HUES64 (cell line): ENCODE measurements around the gene MYO7B.

Source experiments
- H3K27ac ChIP-seq: 2 replicates; pipeline ENCODE4 v1.7.0; 2013; ENCODE audit warnings: low read depth, low read length, inconsistent platforms
- H3K27me3 ChIP-seq: 2 replicates; pipeline ENCODE4 v1.6.1; 2013; ENCODE audit warnings: mild to moderate bottlenecking, low read length; ENCODE audit not compliant: insufficient read depth
- H3K36me3 ChIP-seq: 2 replicates; pipeline ENCODE4 v1.6.1; 2013; ENCODE audit warnings: mild to moderate bottlenecking, low read length; ENCODE audit not compliant: insufficient read depth
- H3K4me1 ChIP-seq: 2 replicates; pipeline ENCODE4 v1.6.1; 2013; ENCODE audit warnings: mild to moderate bottlenecking, low read length, moderate library complexity; ENCODE audit not compliant: insufficient read depth
- H3K4me3 ChIP-seq: 2 replicates; pipeline ENCODE4 v1.5.1; 2013; ENCODE audit warnings: mild to moderate bottlenecking, low read length, moderate library complexity
- H3K9ac ChIP-seq: 2 replicates; pipeline ENCODE4 v1.6.1; 2013; ENCODE audit warnings: mild to moderate bottlenecking, low read depth, low read length
- H3K9me3 ChIP-seq: 2 replicates; pipeline ENCODE4 v1.6.1; 2013; ENCODE audit warnings: low read depth, low read length; ENCODE audit not compliant: insufficient read depth
- WGBS: fragments of 150-250, 120-280 bp; methylation state at CpG from one replicate; pipeline ENCODE4 v1.1.7; 2013; ENCODE audit warnings: missing lambda C conversion rate; 5-methylcytosine and 5-hydroxymethylcytosine counted together

Gene MYO7B

GRCh38 chr2:127639111-127639474, 103.6 kb downstream of the MYO7B start:
- WGBS = 94% methylated on average over 13 of the region's 13 CpGs
- no peak overlapping the region for H3K27ac ChIP-seq
- no peaks in the 10 kb centered on the region for H3K27me3 ChIP-seq
- no peaks in the 10 kb centered on the region for H3K36me3 ChIP-seq
- H3K4me1 ChIP-seq = peaks cover 11% of the 10 kb centered on the region
- no peaks in the 10 kb centered on the region for H3K9me3 ChIP-seq
- H3K4me3 ChIP-seq = no peak overlapping the region
- H3K9ac ChIP-seq = no peak overlapping the region

GRCh38 chr2:127640082-127641072, 104.9 kb downstream of the MYO7B start:
- no peak overlapping the region for H3K9ac ChIP-seq

GRCh38 chr2:127641133-127641532, 105.7 kb downstream of the MYO7B start:
- Histone ChIP-seq H3K9me3 (no peaks in the 10 kb centered on the region), H3K9ac (no peak overlapping the region), H3K27ac (no peak overlapping the region), H3K27me3 (no peaks in the 10 kb centered on the region), H3K36me3 (no peaks in the 10 kb centered on the region), H3K4me3 (no peak overlapping the region), H3K4me1 (peaks cover 11% of the 10 kb centered on the region)
- WGBS = 94% methylated on average over 6 of the region's 6 CpGs

More at GRCh38 chr2:127640082-127641072, 104.9 kb downstream of the MYO7B start:
- Histone ChIP-seq H3K27ac (no peak overlapping the region), H3K36me3 (no peaks in the 10 kb centered on the region), H3K9me3 (no peaks in the 10 kb centered on the region), H3K4me3 (no peak overlapping the region), H3K27me3 (no peaks in the 10 kb centered on the region), H3K4me1 (peaks cover 11% of the 10 kb centered on the region)
- WGBS = 87% methylated on average over 25 of the region's 25 CpGs

- Histone ChIP-seq H3K27ac (no peak overlapping the region), H3K4me3 (no peak overlapping the region), H3K9me3 (no peaks in the 10 kb centered on the region), H3K9ac (no peak overlapping the region), H3K27me3 (no peaks in the 10 kb centered on the region), H3K4me1 (peaks cover 10% of the 10 kb centered on the region), H3K36me3 (no peaks in the 10 kb centered on the region)
- WGBS = 93% methylated on average over 25 of the region's 25 CpGs
Measured at GRCh38 chr2:127641846-127642507, 106.5 kb downstream of the MYO7B start.

GRCh38 chr2:127642706-127643438, 107.4 kb downstream of the MYO7B start:
- no peaks in the 10 kb centered on the region for H3K27me3 ChIP-seq
- 93% methylated on average over 17 of the region's 17 CpGs for WGBS
- H3K9me3 ChIP-seq = no peaks in the 10 kb centered on the region
- no peak overlapping the region for H3K4me3 ChIP-seq
- H3K36me3 ChIP-seq = no peaks in the 10 kb centered on the region
- no peak overlapping the region for H3K27ac ChIP-seq
- no peak overlapping the region for H3K9ac ChIP-seq
- peaks cover 3% of the 10 kb centered on the region; the same call in 1 of the 2 replicates for H3K4me1 ChIP-seq

GRCh38 chr2:127643439-127644065, 108.1 kb downstream of the MYO7B start:
- Histone ChIP-seq H3K9ac (no peak overlapping the region), H3K27ac (no peak overlapping the region), H3K9me3 (no peaks in the 10 kb centered on the region), H3K4me3 (no peak overlapping the region), H3K27me3 (no peaks in the 10 kb centered on the region), H3K4me1 (no peaks in the 10 kb centered on the region), H3K36me3 (no peaks in the 10 kb centered on the region)
- 94% methylated on average over 15 of the region's 15 CpGs for WGBS

GRCh38 chr2:127644066-127645025, 108.9 kb downstream of the MYO7B start:
- no peaks in the 10 kb centered on the region for H3K9me3 ChIP-seq
- no peaks in the 10 kb centered on the region for H3K36me3 ChIP-seq
- no peak overlapping the region for H3K27ac ChIP-seq
- H3K27me3 ChIP-seq = no peaks in the 10 kb centered on the region
- H3K4me3 ChIP-seq = no peak overlapping the region
- 84% methylated on average over 19 of the region's 19 CpGs for WGBS
- H3K4me1 ChIP-seq = no peaks in the 10 kb centered on the region
- no peak overlapping the region for H3K9ac ChIP-seq

GRCh38 chr2:127645026-127645394, 109.5 kb downstream of the MYO7B start:
- Histone ChIP-seq H3K4me1 (no peaks in the 10 kb centered on the region), H3K4me3 (no peak overlapping the region), H3K27ac (no peak overlapping the region), H3K36me3 (no peaks in the 10 kb centered on the region), H3K27me3 (no peaks in the 10 kb centered on the region), H3K9me3 (no peaks in the 10 kb centered on the region), H3K9ac (no peak overlapping the region)
- 92% methylated on average over 1 of the region's 1 CpG for WGBS

GRCh38 chr2:127645395-127646291, 110.2 kb downstream of the MYO7B start, which contains the start of gene GPR17:
Gene GPR17 (plus strand): TSS chr2:127646153. CDS start chr2:127650736, 4,583 bp downstream.
- Histone ChIP-seq H3K4me3 (no peak within 1 kb of the TSS), H3K4me1 (no peaks in the 10 kb centered on the region), H3K9ac (no peak within 1 kb of the TSS), H3K27me3 (no peaks in the 10 kb centered on the region), H3K9me3 (no peaks in the 10 kb centered on the region), H3K27ac (no peak within 1 kb of the TSS), H3K36me3 (no peaks in the 10 kb centered on the region)
- 86% methylated on average over 37 of the region's 37 CpGs for WGBS
